Kidney (tissue), 14 donors: Measurements from ENCODE around the gene GINS2. TPM values are rescaled to one million over a fixed set of nuclear protein-coding genes. Genes with fewer than 3 reads are reported as not detected.

Source experiments
- DNase-seq, 5 donors: peaks; one replicate each; pipeline ENCODE4 v3.0.0-alpha.2; 2013 to 2020
- FAIRE-seq: peaks from 2 replicates; lab custom pipeline; 2012; peaks lifted over from hg19 to GRCh38; lab: Jason Lieb, UNC
- H3K27ac ChIP-seq, 2 donors: one replicate each; pipeline ENCODE4 v1.7.0; 2013; ENCODE audit warnings: low read depth in 2 of 2, low read length in 2 of 2, inconsistent platforms in 1 of 2
- H3K27me3 ChIP-seq: one replicate; pipeline ENCODE4 v1.7.1; 2013; ENCODE audit warnings: low read length, inconsistent platforms; ENCODE audit not compliant: control insufficient read depth, insufficient read depth
- H3K36me3 ChIP-seq, 3 donors: one replicate each; pipeline versions ENCODE4 v1.7.0 to v1.7.1; 2013; ENCODE audit warnings: low read length in 3 of 3, control low read depth in 1 of 3, inconsistent platforms in 1 of 3; ENCODE audit not compliant: insufficient read depth in 3 of 3, control insufficient read depth in 2 of 3
- H3K4me1 ChIP-seq, 3 donors: one replicate each; pipeline versions ENCODE4 v1.7.0 to v1.7.1; 2013; ENCODE audit warnings: low read length in 3 of 3, inconsistent platforms in 1 of 3, low read depth in 1 of 3; ENCODE audit not compliant: control insufficient read depth in 2 of 3, insufficient read depth in 2 of 3
- H3K4me3 ChIP-seq, 3 donors: one replicate each; pipeline versions ENCODE4 v1.7.0 to v1.8.1; 2013; ENCODE audit warnings: low read length in 3 of 3, control low read depth in 1 of 3, inconsistent platforms in 1 of 3
- H3K9ac ChIP-seq, 3 donors: one replicate each; pipeline versions ENCODE4 v1.7.0 to v1.7.1; 2013; ENCODE audit warnings: low read length in 3 of 3, control low read depth in 1 of 3, inconsistent platforms in 1 of 3
- H3K9me3 ChIP-seq, 3 donors: one replicate each; pipeline versions ENCODE4 v1.7.0 to v1.7.1; 2013; ENCODE audit warnings: low read length in 3 of 3, control low read depth in 1 of 3, inconsistent platforms in 1 of 3; ENCODE audit not compliant: control insufficient read depth in 2 of 3, insufficient read depth in 1 of 3
- CTCF ChIP-seq: IDR thresholded peaks from 3 replicates; pipeline ENCODE4 v1.5.1; 2012; ENCODE audit warnings: mild to moderate bottlenecking, moderate library complexity, borderline replicate concordance; ENCODE audit not compliant: insufficient read depth; ENCODE audit errors: extremely low read depth
- intact Hi-C: fragments of 100-400 bp; cut with DNase I; formaldehyde crosslinking; loops from one replicate; pipeline ENCODE4 v1.11.1; 2022
- polyA plus RNA-seq: library from polyadenylated mRNA; stranded (reverse); fragments of 350-450 nt; fragmentation: Illumina TruSeq; extraction: RNeasy Lipid Tissue Mini Kit (QIAGEN cat#74804); gene quantifications from one replicate; pipeline ENCODE4 v1.2.3, GENCODE V29; 2014; ENCODE audit warnings: low read depth, low replicate concordance; ENCODE audit not compliant: insufficient read depth
- total RNA-seq: library from RNA; stranded (reverse); fragmentation: NEBNext Ultra II Directional; extraction: Animal tissue kit (Norgen Biotek cat#: 25700); gene quantifications from one replicate; pipeline ENCODE4 v1.2.1, GENCODE V29; 2021
- donor health status: control.
- donor health status: control.
- donor health status: control.
- donor health status: control.
- donor health status: control.
- donor health status: DM: yes; HTN: yes; CAD: no.
- donor health status: Normal renal cell carcinoma (clear cell type).

Gene GINS2
- total and polyA plus RNA-seq, 2 donors from 2014 or later, result 0.88 to 0.97 TPM

GRCh38 chr16:85633888-85634287 is 54.9 kb downstream of the GINS2 start:
- Histone ChIP-seq H3K27ac (no peak overlapping the region), H3K9ac (no peak overlapping the region), H3K27me3 (no peaks in the 10 kb centered on the region), H3K9me3 (peaks cover 0 to 7% (median 0%) of the 10 kb centered on the region in 3 donors), H3K4me1 (peaks cover 0 to 18% (median 0%) of the 10 kb centered on the region in 3 donors), H3K36me3 (no peaks in the 10 kb centered on the region), H3K4me3 (no peak overlapping the region)
- no peak for DNase-seq
- no peak for TF ChIP-seq CTCF
- intact Hi-C loops, result no loop called here
- FAIRE-seq, result no peak

GRCh38 chr16:85633438-85633743 is 55.4 kb downstream of the GINS2 start:
- H3K4me3 ChIP-seq, result no peak overlapping the region
- H3K4me1 ChIP-seq, result peaks cover 0 to 16% (median 0%) of the 10 kb centered on the region in 3 donors
- TF ChIP-seq CTCF, result no peak
- intact Hi-C loops, result no loop called here
- DNase-seq, result no peak
- no peak overlapping the region for H3K9ac ChIP-seq
- H3K27me3 ChIP-seq, result no peaks in the 10 kb centered on the region
- no peak for FAIRE-seq
- H3K36me3 ChIP-seq, result no peaks in the 10 kb centered on the region
- no peak overlapping the region for H3K27ac ChIP-seq
- peaks cover 0 to 7% (median 0%) of the 10 kb centered on the region in 3 donors for H3K9me3 ChIP-seq

- Histone ChIP-seq H3K9me3 (peaks cover 0 to 7% (median 0%) of the 10 kb centered on the region in 3 donors), H3K27me3 (no peaks in the 10 kb centered on the region), H3K4me1 (peaks cover 0 to 15% (median 0%) of the 10 kb centered on the region in 3 donors), H3K36me3 (no peaks in the 10 kb centered on the region), H3K27ac (no peak overlapping the region), H3K4me3 (no peak overlapping the region), H3K9ac (no peak overlapping the region)
- no peak for DNase-seq
- TF ChIP-seq CTCF, result no peak
- intact Hi-C loops, result no loop called here
- FAIRE-seq, result no peak
Observed at GRCh38 chr16:85632709-85633437, 55.9 kb downstream of the GINS2 start.
